Kidney capillary endothelial cell (primary cell): ENCODE data around the gene GPC1.

Experiments
- DNase-seq: peaks from one replicate; pipeline ENCODE4 v3.0.0-alpha.2; 2018; ENCODE audit warnings: low spot score

Gene GPC1

GRCh38 chr2:240442891-240443715, 7.6 kb downstream of the GPC1 start:
- DNase-seq, result no peak

DNA sequence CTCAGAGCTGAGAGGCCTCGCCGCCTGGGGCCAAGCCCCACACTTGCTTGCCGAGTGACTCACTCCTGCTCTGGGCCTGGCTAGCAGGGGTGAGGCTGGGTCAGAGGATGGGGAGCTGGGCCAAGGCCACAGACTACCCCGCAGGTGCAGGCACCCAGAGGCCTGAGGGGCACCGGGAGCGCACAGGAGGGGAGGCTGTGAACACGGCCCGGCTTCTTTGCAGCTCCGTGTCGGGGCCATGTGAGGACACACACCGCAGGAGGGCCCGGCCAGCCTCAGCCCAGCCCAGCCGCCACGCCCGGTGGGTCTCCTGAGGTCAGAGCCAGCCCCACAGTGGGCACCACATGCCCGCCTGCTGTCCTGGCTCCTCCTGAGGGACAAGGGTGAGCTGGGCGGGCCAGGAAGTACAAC, 8.4 kb downstream of the GPC1 start:
- DNase-seq, result no peak

DNA sequence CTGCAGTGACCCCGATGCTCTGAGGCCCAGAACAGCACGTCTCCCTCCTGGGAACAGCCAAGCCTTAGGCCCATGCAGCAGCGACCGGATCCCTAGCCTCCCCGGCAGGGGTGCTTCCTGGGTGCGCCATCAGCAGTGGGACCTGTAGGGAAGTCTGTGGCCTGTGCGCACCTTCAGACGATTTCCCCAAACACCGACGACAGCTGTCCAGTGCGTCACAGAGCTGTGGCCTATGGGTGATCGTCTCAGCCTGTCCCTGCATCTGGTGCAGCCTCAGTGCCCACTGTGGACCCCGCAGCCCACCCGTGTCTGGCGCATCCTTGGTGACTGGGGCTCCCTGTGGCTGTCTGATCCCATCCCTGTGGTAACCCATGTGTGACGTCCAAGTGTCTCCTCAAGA, 9.0 kb downstream of the GPC1 start:
- no peak for DNase-seq

DNA sequence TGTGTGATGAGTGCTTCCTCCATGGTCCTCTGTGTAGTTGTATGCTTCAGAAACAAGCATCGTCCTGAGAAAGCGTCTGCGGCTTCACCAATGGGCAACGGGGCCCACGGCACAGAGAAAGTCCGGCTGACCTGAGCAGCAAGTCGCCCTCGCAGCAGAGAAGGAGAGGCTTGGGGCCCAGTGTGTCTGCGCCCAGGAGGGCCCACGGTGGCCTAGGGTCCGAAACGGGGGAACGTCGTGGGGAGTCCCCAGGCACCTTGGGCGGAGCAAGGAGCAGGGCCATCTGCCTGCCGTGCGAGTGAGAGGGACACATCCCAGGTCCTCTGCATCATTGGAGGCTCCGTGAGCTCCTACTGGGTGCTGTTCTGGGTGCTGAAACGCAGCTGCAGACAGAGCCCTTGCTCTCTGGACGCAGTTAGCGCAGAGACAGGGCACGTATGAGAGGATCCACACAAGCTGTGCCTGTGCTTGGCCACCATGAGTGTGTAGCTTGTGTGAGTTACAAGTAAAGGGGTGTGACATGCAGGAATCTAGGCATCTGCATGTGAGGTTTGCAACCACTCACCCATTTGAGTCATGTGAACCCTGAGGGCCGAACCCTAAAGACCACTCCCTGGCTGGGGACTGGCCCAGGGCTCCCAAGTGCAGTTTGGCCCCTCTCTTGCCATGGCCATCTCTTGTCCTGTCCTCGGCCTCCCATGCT, 10.6 kb downstream of the GPC1 start:
- no peak for DNase-seq

- no peak for DNase-seq
These were observed 11.3 kb downstream of the GPC1 start for GRCh38 chr2:240446664-240447175.

DNA sequence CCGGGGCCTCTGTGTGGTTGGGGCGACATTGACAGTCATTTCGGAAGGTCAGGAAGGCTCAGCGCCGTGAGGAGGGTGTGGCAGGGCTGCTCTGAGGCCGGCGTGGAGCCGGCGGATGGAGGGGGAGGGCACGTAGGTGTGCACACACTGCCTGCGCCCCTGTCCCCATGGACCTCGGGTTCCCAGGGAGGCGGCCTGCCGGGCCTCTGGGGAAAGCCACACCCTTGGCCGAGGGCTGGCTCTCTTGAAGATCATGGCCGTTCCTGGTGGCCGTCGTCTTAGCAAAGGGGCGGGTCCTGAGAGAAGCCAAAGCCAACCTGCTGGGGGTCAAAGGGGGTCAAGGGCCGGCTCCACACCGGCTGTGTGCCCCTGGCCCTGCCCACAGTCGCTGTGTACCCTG, 11.9 kb downstream of the GPC1 start:
- no peak for DNase-seq

- no peak for DNase-seq
These were observed 12.5 kb downstream of the GPC1 start for GRCh38 chr2:240447934-240448333.

DNA sequence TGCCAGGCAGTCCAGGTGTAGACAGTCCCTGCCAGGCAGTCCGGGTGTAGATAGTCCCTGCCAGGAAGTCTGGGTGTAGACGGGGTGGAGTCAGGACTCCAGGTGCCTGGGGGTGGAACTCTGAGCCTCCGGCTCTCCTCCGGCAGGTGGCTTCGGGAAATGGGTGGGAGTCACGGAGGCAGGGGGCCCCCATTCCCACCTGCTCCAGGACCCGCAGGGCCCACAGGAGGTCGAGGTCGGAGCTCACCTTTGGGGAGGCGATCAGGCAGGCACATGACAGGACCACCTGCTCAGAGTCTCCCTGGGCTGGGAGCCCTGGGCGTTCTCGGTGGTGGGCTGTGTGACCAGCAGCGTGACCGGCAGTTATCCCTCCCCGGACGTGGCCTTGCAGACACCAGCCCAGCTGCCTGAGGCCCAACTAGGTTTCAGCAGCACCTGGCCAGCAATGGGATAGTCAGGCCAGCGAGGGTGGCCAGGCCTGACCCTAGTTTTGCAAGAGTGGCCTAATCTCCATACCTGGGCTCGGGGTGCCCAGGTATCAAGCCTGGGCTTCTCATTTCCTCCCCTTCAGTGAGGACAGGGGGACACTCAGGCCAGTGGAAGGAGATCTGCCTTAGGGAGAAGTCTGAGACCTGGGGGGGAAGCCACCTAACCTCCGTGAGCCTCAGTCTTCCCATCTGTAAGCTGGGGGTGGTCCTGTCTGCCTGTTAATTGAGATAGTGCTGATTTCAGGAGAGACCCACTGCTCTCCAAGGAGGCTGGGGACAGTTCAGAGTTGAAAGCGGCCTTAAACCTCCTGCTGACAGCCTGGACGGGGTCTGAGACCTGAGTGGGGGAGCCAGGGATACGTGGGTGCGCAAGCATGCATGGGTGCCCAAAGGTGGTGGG, 13.2 kb downstream of the GPC1 start:
- no peak for DNase-seq

DNA sequence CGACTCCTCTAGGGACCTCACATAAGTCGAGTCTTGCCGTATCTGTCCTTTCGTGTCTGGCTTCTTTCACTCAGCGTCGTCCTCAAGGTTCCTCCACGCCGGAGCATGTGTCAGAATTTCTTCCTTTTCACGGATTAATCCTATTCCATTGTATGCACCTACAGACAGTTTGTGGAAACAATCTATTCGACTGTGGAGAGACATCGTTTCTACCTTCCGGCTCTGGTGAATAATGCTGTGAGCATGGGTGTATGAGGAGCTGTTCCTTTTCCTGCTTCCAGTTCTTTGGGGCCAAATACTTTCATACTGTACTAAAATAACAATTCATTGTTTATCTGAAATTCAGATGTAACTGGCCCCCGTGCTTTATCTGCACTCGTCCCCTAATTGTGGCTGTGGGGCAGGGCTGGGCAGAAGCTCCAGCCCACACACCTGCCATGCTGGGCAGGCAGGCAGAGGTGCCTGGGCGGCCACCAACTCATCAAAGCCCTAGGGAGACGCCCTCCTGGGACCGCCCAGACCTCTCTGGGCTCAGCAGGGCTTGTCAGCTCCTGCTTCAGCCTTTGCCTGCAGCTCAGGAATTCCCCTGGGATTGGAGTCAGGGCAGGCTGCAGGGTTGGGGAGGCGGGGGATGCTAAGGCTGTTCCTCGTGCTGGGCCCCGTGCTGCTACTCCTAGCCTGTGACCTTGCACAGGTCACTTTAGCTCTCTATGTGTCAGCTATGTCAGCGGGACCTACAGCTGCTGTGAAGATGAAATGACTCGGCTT, 14.5 kb downstream of the GPC1 start:
- DNase-seq, result no peak

DNA sequence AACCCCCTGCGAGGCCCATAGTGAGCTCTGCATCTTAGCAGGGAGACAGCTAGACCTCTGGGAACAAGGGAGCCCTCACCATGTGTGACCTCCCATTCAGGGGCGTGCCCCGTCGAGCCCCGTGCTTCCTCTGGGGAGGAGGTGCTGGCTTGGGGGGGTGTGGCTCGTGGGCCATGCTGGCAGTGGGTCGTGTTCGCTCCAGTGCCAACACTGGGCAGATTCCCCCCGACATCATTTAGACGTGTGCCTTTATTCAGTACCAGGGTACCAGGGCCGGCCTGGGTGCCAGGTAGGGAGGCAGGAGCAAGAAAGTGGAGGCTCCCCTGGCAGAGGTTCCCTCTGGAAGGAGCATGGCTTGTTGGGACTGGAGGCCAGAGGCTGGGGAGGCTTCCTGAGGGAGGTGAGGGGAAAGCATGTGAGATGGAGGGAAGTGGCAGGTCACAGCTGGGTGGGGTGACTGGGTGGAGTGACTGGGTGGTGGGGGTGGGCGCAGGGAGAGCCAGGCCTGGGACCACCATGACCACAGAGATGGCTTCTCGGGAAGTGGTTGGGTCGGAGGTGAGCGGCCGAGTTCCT, 15.2 kb downstream of the GPC1 start:
- DNase-seq, result no peak

- no peak for DNase-seq
These were observed 15.7 kb downstream of the GPC1 start for GRCh38 chr2:240451108-240451611.

GRCh38 chr2:240451791-240452461, 16.5 kb downstream of the GPC1 start:
- no peak for DNase-seq

DNA sequence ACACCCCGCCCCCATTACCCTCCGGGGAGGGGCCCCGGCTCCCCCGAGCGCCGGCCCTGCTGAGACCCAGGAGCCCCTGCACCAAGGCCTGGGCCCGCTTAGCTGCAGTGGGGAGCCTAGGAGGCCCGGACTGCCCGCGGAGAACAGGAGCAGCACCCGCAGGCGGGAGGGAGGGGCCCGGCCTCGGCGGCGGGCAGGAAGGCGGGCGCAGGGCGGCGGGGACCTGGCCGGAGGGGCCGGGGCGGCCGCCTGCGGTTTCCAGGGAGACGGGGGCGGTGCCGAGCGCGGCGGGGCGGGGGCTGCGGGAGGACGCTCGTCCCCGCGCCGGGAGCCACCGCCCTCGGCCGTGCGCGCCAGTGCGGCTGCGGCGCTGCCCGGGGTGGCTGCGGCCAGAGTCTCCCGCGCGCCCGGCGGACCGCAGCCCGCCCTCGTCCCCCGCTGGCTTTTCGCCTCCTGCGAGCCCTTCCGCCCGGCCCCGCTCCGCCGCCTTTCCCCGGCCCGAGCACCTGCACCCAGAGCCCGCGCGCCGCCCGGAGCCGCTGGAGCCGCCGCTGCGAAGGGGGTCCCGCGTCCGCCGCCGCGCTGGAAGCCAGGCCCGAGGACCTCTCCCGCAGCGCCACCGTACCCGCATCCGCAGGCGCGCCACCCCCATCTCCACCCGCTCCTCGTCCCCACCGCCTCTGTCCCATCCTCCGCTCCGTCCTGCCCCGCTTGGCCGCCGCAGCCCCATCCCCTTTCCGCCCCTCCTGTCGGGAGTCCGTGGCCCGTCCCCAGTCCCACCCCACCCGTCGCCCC, 17.2 kb downstream of the GPC1 start:
- DNase-seq, result no peak

- no peak for DNase-seq
These were observed 18.1 kb downstream of the GPC1 start for GRCh38 chr2:240453461-240454105.

DNA sequence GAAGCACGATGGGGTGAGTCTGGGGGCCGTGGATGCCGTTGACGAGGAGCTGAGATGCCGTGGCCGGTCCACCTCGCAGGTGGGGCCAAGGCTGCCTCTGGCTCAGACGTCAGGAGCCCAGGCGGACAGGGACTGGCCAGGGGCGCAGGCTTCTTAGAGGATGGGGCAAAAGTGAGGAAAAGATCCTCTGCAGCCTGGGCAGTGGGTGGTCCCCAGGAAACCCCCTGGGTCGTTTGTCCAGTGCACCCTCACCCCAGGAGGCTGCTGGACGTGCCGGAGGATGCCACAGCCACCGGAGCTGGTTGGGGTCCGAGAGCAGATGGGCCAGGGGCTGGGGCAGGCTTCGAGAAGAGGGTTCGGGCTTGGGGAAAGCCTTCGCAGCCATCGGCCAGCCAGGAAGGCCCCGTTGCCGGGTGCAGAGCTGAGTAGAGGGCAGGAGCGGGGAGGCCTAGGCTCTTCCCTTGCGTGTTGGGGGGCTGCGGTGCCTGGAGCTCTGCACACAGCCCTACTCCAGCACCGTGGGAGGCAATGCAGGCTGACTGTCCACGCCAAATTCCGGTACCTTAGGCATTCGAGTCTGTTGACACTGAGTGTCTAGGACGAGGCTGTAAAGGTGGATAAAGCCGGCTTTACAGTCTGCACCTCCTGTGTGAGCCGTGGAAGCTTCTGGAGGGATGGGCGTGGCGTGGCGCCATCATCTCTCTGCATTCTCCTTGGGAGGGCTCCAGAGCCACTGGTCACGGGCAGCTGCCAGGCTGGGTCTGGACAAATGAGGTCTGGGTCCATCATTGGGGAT, 18.8 kb downstream of the GPC1 start:
- DNase-seq, result no peak

- no peak for DNase-seq
These were observed 19.8 kb downstream of the GPC1 start for GRCh38 chr2:240455272-240455646.

DNA sequence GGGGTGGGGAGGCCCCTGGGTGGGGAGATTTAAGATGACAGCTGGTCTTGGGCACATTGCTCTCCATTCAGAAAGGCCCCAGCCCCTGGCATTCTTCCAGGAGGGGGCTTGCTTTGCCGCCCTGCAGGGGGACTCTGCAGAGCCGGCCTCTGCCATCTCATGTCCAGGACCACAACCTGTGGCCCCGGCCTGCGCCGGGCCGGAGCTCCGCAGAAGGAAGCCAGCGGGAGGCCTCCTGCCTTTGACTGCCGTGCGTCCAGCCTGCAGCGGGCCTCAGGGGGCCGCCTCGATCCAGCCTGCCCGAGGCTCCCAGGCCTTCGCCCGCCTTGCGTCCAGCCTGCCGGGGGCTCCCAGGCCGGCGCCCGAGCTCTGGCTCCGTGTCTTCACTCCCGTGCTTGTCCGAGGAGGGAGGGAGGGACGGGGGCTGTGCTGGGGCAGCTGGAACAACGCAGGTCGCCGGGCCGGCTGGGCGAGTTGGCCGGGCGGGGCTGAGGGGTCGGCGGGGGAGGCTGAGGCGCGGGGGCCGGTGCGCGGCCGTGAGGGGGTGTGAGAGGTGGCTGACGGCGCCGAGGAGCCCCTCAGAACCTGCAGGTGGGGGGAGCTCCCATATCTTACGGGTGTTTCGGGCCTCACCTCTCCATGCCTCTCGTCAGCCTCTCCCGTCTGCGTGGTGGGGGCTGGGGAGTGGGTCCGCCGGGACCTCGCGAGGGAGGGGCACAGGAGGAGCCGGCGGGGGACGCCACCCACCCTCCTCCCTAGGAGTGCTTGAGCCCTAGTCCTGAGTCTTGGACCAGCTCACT, 20.4 kb downstream of the GPC1 start:
- DNase-seq, result no peak
